Chondrocyte (in vitro differentiated cells): Measurements from ENCODE around the gene RNF181. TPM values are rescaled to one million over a fixed set of nuclear protein-coding genes. Genes with fewer than 3 reads are reported as not detected.
A peak's percentile ranks its signal among the peaks of the same experiment; 100 is the strongest.
"Not testable (repeated sequence)": the region's sequence is repeated elsewhere in the genome, so short reads cannot be mapped to it uniquely, and the experiment has no call there.

Experiments
- DNase-seq: peaks from one replicate; pipeline ENCODE4 v3.0.0; 2021; ENCODE audit warnings: mixed read lengths, low spot score
- H3K27ac Mint-ChIP-seq: one replicate; pipeline ENCODE4 v1.8.0; 2021; ENCODE audit warnings: mild to moderate bottlenecking, moderate library complexity, mixed read lengths; ENCODE audit not compliant: unreplicated experiment
- H3K27me3 Mint-ChIP-seq: 2 replicates; pipeline ENCODE4 v1.8.0; 2021; ENCODE audit warnings: low read depth, mixed read lengths
- H3K36me3 Mint-ChIP-seq: 2 replicates; pipeline ENCODE4 v1.8.0; 2021; ENCODE audit warnings: low read depth, mixed read lengths
- H3K4me1 Mint-ChIP-seq: 2 replicates; pipeline ENCODE4 v1.8.0; 2021; ENCODE audit warnings: low read depth, mild to moderate bottlenecking, mixed read lengths
- H3K4me3 Mint-ChIP-seq: one replicate; pipeline ENCODE4 v1.8.0; 2021; ENCODE audit warnings: mild to moderate bottlenecking, moderate library complexity, mixed read lengths; ENCODE audit not compliant: unreplicated experiment
- H3K9me3 Mint-ChIP-seq: 2 replicates; pipeline ENCODE4 v1.8.0; 2021; ENCODE audit warnings: low read depth, mixed read lengths
- total RNA-seq: library from RNA; stranded (reverse); gene quantifications from 3 replicates; pipeline ENCODE4 v1.2.1, GENCODE V29; 2021
- TF ChIP-seq, protein P1 (sequence below): fragments of 200-600 bp; sonication (generic); IDR thresholded peaks from 2 replicates; pipeline ENCODE4 v1.5.0; 2021; ENCODE audit warnings: antibody characterized with exemption, mild to moderate bottlenecking, moderate library complexity

The RNF181 gene
- total RNA-seq, 1 donor from 2014 or later, result 89.4 TPM

DNA sequence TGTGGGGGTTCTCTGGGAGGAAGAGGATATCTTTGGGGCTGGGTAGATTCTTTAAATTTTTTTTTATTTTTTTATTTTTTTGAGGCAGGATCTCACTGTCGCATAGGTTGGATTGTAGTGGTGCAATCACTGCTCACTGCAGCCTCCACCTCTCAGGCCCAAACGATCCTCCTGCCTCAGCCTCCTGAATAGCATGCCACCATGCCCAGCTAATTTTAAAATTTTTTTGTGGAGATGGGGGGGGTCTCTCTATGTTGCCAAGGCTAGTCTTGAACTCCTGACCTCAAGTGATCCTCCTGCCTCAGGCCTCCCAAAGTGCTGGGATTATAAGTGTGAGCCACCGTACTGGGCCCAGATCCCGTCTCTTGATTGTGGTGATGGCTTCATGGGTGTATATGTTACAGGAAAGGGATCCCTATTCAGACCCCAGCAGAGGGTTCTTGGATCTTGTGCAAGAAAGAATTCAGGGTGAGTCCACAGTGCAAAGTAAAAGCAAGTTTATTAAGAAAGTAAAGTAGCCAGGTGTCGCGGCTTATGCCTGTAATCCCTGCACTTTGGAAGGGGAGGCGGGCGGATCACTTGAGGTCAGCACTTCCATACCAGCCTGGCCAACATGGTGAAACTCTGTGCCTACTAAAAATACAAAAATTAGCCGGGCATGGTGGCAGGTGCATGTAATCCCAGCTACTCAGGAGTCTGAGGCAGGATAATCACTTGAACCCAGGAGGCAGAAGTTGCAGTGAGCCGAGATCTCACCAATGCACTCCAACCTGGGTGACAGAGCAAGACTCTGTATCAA, 18.4 kb downstream of the RNF181 start:
- H3K27me3 Mint-ChIP-seq, result no peaks in the 10 kb centered on the region
- no peaks in the 10 kb centered on the region for H3K9me3 Mint-ChIP-seq
- TF ChIP-seq, protein P1, sequence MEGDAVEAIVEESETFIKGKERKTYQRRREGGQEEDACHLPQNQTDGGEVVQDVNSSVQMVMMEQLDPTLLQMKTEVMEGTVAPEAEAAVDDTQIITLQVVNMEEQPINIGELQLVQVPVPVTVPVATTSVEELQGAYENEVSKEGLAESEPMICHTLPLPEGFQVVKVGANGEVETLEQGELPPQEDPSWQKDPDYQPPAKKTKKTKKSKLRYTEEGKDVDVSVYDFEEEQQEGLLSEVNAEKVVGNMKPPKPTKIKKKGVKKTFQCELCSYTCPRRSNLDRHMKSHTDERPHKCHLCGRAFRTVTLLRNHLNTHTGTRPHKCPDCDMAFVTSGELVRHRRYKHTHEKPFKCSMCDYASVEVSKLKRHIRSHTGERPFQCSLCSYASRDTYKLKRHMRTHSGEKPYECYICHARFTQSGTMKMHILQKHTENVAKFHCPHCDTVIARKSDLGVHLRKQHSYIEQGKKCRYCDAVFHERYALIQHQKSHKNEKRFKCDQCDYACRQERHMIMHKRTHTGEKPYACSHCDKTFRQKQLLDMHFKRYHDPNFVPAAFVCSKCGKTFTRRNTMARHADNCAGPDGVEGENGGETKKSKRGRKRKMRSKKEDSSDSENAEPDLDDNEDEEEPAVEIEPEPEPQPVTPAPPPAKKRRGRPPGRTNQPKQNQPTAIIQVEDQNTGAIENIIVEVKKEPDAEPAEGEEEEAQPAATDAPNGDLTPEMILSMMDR, result no peak
- peaks cover 1% of the 10 kb centered on the region for H3K36me3 Mint-ChIP-seq
- peaks cover 31% of the 10 kb centered on the region for H3K4me1 Mint-ChIP-seq
- peak overlapping the region; percentile 12 for H3K27ac Mint-ChIP-seq
- H3K4me3 Mint-ChIP-seq, result no peak overlapping the region
- DNase-seq, result no peak

DNA sequence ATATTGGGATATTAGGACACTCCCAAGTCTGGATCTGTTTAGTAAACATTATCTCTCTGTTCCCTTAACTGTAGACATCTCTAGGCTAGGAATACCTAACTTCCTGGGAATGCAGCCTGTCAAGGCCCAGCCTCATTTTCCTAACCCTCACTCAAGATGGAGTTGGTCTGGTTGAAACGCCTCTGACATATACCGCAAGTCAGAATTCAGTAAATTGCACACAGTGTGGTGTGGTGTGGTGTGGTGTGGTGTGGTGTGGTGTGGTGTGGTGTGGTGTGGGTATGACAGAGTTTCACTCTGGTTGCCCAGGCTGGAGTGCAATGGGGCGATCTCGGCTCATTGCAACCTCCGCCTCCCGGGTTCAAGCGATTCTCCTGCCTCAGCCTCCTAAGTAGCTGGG, 19.2 kb downstream of the RNF181 start:
- not testable (repeated sequence) for DNase-seq, H3K9me3 Mint-ChIP-seq, H3K4me3 Mint-ChIP-seq, H3K36me3 Mint-ChIP-seq, H3K27ac Mint-ChIP-seq, H3K27me3 Mint-ChIP-seq
- H3K4me1 Mint-ChIP-seq, result peaks cover 33% of the 10 kb centered on the region

DNA sequence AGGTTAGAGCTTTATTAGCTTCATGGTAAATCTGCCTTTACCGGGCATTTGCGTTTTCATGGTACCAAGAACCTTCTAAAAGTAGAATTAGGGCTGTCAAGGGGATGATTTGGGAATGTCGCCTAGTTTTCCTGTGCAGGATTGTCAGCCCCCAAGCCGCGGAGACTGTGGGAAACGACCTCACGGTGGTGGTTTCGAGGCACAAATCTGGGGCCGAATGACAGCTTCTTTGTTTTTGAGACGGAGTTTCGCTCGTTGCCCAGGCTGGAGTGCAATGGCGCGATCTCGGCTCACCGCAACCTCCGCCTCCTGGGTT, 19.8 kb downstream of the RNF181 start:
- TF ChIP-seq, protein P1, result no peak
- Mint-ChIP-seq H3K9me3 (no peaks in the 10 kb centered on the region), H3K27me3 (no peaks in the 10 kb centered on the region), H3K4me3 (no peak overlapping the region), H3K4me1 (peaks cover 30% of the 10 kb centered on the region), H3K27ac (peak overlapping the region; percentile 95), H3K36me3 (no peaks in the 10 kb centered on the region)
- DNase-seq, result no peak

DNA sequence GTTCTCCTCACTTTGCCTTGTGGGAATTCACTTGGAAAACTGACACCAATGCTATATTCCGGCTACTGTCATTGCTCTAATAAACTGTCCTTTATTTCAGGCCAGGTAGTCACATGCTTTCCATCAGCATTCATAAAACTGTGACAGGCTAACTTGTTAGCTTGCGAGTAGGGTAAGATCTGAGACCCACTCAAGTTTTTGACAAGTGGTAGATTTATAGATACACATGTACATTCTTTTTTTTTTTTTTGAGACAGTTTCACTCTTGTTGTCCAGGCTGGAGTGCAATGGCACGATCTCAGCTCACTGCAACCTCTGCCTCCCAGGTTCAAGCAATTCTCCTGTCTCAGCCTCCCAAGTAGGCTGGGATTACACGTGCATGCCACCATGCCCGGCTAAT, 22.2 kb downstream of the RNF181 start:
- not testable (repeated sequence) for H3K36me3 Mint-ChIP-seq, DNase-seq, H3K9me3 Mint-ChIP-seq, H3K27me3 Mint-ChIP-seq
- Mint-ChIP-seq H3K4me3 (peak overlapping the region; percentile 82), H3K27ac (peak overlapping the region; percentile 45), H3K4me1 (peaks cover 23% of the 10 kb centered on the region)

DNA sequence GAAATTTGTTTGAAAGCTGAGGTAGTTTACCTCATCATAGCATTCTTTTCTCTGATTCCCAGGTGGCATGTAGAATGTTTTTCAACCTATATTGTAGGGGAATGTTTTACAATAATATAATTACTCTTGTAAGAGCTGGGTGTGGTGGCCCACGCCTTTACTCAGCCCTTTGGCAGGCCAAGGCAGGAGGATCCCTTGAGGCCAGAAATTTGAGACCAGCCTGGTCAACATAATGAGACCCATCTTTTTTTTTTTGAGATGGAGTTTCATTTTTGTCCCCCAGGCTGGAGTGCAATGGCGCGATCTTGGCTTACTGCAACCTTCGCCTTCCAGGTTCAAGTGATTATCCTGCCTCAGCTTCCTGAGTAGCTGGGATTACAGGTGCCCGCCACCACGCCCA, 24.1 kb downstream of the RNF181 start:
- no peaks in the 10 kb centered on the region for H3K27me3 Mint-ChIP-seq
- no peak overlapping the region for H3K4me3 Mint-ChIP-seq
- DNase-seq, result no peak
- H3K4me1 Mint-ChIP-seq, result peaks cover 23% of the 10 kb centered on the region
- peaks cover 19% of the 10 kb centered on the region for H3K36me3 Mint-ChIP-seq
- H3K9me3 Mint-ChIP-seq, result no peaks in the 10 kb centered on the region
- no peak overlapping the region for H3K27ac Mint-ChIP-seq
- TF ChIP-seq, protein P1, result no peak

DNA sequence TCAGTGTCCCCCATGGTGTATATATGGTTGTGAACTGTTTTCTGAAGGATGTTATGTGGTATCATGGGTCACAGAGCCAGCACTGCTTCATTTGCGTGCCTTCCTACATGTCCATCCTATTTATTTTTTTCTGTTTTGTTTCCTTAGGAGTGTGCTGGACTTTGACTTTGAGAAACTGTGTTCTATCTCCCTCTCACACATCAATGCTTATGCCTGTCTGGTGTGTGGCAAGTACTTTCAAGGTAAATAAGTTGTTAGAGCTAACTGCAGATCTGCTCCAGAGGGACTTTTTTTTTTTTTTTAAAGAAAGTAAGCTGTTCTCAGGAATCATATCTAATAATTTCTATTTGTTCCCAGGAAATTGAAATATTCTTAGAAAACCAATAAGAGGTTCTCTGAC, 25.8 kb downstream of the RNF181 start:
- no peak overlapping the region for H3K4me3 Mint-ChIP-seq

More for the DNA sequence above, 25.8 kb downstream of the RNF181 start:
- no peak for DNase-seq
- H3K27me3 Mint-ChIP-seq, result no peaks in the 10 kb centered on the region
- no peaks in the 10 kb centered on the region for H3K9me3 Mint-ChIP-seq
- H3K36me3 Mint-ChIP-seq, result peaks cover 29% of the 10 kb centered on the region
- no peak overlapping the region for H3K27ac Mint-ChIP-seq
- TF ChIP-seq, protein P1, result no peak
- peaks cover 18% of the 10 kb centered on the region for H3K4me1 Mint-ChIP-seq
